Left hindlimb (tissue), 1 donor: ENCODE data around the gene HERPUD1.
"Not testable (repeated sequence)": the region's sequence is repeated elsewhere in the genome, so short reads cannot be mapped to it uniquely, and the experiment has no call there.

ENCODE experiments used
- DNase-seq: peaks from one replicate; pipeline ENCODE4 v3.0.0-alpha.2; 2018

The HERPUD1 gene

GRCh38 chr16:56983211-56983751 lies 51.3 kb downstream of the HERPUD1 start:
- no peak for DNase-seq

- no peak for DNase-seq
These were observed 52.7 kb downstream of the HERPUD1 start for GRCh38 chr16:56984639-56985038.

- DNase-seq, result no peak
These were observed 53.5 kb downstream of the HERPUD1 start for GRCh38 chr16:56985288-56985961.

- DNase-seq, result no peak
These were observed 54.0 kb downstream of the HERPUD1 start for GRCh38 chr16:56985962-56986360.

- DNase-seq, result no peak
These were observed 54.4 kb downstream of the HERPUD1 start for GRCh38 chr16:56986361-56986760.

- not testable (repeated sequence) for DNase-seq
These were observed 55.0 kb downstream of the HERPUD1 start for GRCh38 chr16:56986908-56987307.

- no peak for DNase-seq
These were observed 55.8 kb downstream of the HERPUD1 start for GRCh38 chr16:56987692-56988091.

- no peak for DNase-seq
These were observed 56.4 kb downstream of the HERPUD1 start for GRCh38 chr16:56988161-56988947.

- DNase-seq, result peak; percentile 87
These were observed 57.3 kb downstream of the HERPUD1 start, which contains the start of gene NLRC5 for GRCh38 chr16:56988948-56989945. NLRC5 (plus strand) TSS chr16:56989557; CDS start chr16:57020713, 31,156 bp downstream.

GRCh38 chr16:56989988-56990387 lies 58.0 kb downstream of the HERPUD1 start:
- DNase-seq, result no peak

- DNase-seq, result no peak
These were observed 58.7 kb downstream of the HERPUD1 start for GRCh38 chr16:56990407-56991286.

- DNase-seq, result not testable (repeated sequence)
These were observed 60.5 kb downstream of the HERPUD1 start for GRCh38 chr16:56992431-56992830.

- DNase-seq, result no peak
These were observed 61.3 kb downstream of the HERPUD1 start for GRCh38 chr16:56993204-56993603.

GRCh38 chr16:56994311-56994710 lies 62.4 kb downstream of the HERPUD1 start:
- no peak for DNase-seq
